HG03095 (cell line): ENCODE results near the gene CES3.
A peak's percentile ranks its signal among the peaks of the same experiment; 100 is the strongest.

Experiments
- ATAC-seq: cut with Tn5 transposase; IDR thresholded peaks from one replicate; pipeline ENCODE4 v1.9.1; 2021; ENCODE audit warnings: moderate library complexity; ENCODE audit not compliant: unreplicated experiment

CES3 gene, protein sequence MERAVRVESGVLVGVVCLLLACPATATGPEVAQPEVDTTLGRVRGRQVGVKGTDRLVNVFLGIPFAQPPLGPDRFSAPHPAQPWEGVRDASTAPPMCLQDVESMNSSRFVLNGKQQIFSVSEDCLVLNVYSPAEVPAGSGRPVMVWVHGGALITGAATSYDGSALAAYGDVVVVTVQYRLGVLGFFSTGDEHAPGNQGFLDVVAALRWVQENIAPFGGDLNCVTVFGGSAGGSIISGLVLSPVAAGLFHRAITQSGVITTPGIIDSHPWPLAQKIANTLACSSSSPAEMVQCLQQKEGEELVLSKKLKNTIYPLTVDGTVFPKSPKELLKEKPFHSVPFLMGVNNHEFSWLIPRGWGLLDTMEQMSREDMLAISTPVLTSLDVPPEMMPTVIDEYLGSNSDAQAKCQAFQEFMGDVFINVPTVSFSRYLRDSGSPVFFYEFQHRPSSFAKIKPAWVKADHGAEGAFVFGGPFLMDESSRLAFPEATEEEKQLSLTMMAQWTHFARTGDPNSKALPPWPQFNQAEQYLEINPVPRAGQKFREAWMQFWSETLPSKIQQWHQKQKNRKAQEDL

DNA sequence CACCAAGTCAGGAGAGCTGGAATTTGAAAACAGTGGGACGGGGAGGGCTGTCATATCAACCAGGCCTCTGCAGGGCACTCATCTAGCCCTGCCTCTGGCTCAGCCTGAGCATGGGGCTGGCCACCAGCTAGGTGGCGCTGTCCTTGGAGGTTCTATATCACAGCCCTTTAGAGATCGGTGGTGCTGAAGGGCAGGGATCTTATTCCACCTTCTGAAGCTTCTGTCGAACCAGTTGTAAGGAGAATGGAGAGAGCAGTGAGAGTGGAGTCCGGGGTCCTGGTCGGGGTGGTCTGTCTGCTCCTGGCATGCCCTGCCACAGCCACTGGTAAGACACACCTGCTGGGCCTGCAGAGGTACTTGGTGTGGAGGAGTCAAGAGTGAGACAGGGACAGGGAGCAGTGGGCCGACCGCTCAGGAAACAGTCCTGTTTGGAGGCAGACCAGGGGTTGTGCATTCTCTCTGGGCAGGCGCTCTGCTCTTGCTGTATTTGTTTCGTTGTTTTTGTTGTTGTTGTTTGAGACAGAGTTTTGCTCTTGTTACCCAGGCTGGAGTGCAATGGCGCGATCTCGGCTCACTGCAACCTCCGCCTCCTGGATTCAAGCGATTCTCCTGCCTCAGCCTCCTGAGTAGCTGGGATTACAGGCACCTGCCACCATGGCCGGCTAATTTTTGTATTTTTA is at the start of gene CES3:
CES3 (plus strand) TSS at position 202 of the 680 bp plus-strand sequence; CDS start at position 244, 42 bp downstream.
- ATAC-seq, result peak; percentile 64

DNA sequence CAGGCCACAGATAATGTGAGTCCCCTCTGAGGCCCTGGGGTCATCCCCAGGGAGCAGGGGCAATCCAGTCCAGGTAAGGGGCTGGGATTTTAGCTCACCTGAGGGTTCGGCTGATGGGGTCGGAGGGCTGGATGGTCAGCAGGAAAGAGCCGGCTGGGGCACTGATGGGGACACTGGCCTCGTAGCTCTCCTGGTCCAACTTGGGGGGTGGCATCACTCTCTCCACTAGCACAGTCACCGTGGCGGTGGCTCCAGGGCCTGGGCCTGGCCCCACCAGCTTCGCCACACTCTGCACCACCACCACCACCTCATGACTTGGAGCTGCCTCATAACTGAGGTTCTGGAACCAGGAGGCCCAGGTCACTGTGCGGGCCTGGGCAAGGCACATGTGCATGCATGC is 49.3 kb upstream of the CES3 start:
- no peak for ATAC-seq

DNA sequence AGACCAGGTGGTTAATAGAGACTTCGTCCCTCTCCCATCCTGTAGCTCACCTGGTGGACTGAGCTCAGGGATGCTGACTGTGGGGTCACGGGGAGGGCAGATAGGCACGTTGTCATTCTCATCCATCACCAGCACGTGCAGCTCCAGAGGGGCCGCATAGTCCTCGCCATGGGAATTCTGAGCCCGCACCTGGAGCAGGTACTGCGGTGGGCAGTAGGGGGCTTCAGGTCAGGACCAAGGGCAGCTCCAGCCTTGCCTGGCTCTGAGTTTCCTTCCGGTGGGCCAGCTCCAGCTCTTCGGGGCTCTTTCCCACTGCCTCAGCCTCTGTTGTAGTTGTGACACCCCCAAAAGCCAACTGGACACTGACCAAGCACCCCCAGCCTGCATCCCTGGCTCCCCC is 48.0 kb upstream of the CES3 start:
- ATAC-seq, result no peak

- ATAC-seq, result no peak
Measured at GRCh38 chr16:66913711-66914110, 47.4 kb upstream of the CES3 start.

DNA sequence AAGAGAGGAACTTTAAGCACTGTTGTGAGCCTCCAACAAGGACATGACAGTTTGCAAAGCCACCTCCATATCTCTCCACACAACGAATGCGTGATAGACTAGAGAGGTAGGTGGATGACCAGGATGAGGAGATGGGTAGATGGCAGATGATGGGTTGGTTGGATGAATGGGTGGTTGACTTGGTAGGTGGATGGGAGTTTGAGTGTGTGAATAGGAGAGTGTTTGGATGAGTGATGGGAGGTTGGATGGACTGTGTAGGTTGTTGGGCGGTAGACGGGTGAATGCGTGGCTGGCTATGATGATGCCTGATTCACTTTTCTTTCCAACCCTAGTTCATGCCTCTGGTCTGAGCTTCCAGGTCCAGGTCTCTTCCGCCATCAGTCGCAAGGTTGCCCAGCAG is 46.5 kb upstream of the CES3 start:
- ATAC-seq, result no peak

- ATAC-seq, result no peak
Measured at GRCh38 chr16:66915041-66915440, 46.0 kb upstream of the CES3 start.

DNA sequence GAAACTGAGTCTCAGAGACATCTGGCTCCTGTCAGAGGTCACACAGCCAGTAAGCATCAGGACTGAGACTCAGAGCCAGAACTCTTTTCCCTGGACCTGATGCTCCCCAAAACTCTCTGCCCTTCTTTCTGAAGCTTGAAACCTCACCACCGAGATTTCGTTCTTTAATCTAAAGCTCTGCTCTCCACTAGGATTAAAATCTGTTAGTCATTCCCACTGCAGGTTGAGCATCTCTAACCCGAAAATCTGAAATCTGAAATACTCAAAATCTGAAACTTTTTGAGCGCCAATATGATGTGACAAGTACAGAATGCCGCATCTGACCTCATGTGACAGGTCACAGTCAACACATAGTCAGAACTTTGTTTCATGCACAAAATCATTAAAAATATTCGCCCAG is 44.5 kb upstream of the CES3 start:
- no peak for ATAC-seq

GRCh38 chr16:66917741-66918140 is 43.3 kb upstream of the CES3 start:
- no peak for ATAC-seq

DNA sequence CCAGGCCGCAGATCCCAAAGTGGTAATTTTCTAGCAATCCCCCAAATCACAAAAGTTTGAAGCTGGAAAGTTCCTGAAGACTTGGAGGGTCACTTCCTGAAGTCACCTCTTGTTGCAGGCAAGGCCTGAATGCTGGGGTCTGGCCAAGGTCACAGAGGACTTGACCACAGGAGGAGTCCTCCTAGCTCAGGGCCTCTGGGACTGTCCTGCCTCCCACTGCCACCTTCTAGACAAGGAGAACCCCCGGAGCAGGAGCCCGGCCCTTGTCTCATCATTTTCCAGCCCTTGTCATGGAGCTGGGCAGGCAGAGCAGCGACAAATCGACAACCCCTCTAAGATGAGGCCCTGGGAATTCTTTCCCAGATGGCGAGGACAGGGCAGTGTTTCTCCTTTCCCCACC is 42.7 kb upstream of the CES3 start:
- ATAC-seq, result no peak

DNA sequence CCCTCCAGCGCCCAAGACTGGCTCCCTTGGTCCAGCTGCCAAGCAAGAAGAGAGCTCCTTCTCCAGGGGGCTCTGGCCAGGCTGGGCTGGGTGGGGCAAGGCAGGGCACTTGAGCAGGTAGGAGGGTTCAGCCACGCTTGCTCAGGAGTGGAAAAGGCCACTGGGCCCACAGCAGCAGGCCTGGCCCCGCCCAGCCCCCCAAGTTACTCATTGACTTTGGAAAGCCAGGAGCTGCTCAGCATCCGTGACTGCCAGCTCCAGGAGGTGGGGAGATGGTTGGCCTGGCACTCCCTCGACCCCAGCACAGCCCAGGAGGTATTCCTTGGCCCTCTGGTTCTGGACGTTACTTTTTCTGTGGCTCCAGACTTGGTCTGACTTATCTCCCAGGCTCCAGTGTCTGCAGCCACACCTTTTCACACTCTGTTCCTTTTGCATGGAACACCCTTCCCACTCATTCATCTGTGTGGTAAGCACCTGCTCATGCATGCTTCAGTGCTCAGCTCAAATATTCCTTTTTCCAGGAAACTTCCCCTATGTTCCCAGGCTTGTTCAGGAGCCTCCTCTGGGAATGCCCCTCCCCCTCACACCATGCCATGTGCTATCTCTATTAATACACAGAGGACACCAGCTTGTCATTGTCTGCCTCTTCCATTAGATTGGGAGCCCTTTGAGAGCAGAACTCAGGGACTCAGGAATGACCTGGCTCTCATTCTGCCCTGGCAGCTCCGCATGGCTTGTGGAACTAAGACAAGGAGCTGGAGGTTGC is 42.1 kb upstream of the CES3 start, which contains the start of gene CDH16:
CDH16 (minus strand) TSS at position 83 of the 766 bp plus-strand sequence. CDS start 820 bp downstream, outside the sequence.
- ATAC-seq, result no peak

DNA sequence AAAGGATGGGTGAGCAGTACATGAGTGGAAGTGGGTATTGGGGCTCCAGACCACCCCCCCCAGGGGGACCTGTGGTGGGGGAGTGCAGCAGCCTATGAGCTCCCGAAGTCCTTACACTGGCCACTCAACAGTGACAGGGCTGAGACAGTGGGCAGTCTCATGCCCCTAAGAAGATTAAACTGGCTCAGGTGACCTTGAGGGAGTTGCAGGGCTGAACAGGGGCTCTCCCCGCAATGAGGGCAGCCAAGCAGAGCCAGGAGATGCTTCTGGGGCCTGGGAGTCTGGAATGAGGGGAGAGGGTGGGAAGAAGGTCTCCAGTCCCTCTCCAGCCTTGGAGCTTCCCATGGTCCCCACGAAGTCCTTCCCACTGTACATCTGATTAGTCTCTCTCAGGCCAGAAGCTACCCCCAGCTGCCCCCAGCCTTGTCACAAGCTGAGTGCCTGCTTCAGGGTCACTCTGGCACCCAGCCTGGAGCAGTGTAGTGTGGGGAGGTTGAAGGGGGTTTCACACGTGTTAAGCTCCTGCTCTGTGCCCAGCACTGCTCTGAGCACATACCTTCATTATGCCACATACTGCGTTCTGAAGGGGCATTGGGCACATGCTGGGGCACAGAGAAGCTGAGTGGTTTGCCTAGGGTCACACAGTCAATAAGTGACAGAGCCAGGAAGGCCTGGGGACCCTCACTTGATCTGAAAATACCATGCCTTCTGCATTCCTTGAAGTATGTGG is 41.3 kb upstream of the CES3 start:
- no peak for ATAC-seq

- no peak for ATAC-seq
Measured at GRCh38 chr16:66920299-66920590, 40.8 kb upstream of the CES3 start.

- ATAC-seq, result no peak
Measured at GRCh38 chr16:66920924-66921680, 40.0 kb upstream of the CES3 start.

- ATAC-seq, result no peak
Measured at GRCh38 chr16:66921729-66922450, 39.2 kb upstream of the CES3 start.

DNA sequence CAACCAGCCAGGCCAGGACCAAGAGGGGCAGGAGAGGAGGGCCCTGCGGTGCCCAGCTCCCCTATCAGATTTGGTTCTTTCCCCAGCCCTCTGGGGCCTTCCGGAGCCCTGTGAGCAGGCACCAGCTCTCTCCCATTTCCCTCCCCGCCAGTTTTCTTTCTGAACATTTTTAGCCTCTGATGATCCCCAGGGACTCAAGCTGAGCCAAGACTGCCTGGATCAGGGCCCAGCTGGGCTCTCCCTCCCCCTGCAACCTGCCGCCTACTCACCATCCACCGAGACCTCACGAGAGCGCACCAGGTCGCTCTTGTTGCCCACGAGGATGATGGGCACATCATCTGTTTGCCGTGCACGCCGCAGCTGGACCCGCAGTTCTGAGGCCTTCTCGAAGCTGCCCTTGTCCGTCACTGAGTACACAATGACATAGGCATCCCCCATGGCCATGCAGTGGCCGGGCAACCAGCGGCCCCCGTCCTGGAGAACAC is 37.8 kb upstream of the CES3 start:
- no peak for ATAC-seq

DNA sequence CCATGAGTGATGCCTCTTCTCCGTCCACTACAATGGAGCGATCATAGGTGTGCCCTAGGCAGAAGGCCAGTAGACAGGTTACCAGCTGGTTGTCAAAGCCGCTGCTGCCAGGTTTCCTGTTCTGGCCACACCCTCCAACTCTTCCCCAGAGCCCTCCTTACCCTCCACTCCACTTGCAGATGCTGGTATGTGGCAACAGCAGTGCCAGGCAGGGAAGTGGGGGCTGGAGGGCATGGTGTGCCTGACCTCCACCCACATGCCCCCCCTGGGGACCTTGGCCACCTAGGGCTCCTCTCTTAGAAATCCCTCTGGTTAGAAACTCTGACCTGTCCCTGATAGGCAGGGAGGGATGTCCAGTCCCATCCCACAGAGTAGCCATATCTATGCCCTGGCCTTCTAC is 37.2 kb upstream of the CES3 start:
- no peak for ATAC-seq

DNA sequence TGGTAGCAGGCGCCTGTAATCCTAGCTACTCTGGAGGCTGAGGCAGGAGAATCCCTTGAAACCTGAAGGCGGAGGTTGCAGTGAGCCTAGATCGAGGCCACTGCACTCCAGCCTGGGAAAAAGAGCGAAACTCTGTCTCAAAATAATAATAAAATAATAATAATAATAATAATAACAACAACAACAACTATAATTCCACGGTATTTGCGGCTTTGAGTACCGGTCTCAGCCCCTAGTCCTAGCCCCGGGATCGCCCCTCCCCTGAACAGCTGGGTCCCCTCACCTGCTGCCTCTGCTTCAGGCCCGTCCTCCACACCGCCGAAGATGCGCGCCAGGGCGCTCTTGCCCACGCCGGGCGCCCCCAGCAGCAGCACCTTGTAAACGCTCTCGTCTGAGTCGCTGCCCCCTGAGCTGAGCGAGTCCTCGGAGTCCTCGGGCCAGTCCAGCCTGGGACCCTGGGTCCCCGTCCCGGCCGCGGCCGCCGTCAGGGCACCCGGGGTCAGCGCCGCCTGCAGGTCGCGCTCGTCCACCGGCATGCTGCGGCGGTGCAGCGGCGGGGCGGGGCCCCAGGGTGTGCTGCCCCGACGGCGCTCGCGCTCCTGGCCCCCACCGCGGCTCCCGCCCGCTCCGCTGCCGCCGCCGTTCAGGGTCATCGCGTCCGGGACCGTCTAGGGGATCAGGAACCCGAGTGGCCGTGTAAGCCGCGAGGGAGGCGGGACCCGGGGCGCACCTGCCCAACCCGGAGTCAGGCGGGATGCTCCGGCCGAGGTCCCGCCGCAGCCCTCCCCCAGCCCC is 36.3 kb upstream of the CES3 start:
- no peak for ATAC-seq

DNA sequence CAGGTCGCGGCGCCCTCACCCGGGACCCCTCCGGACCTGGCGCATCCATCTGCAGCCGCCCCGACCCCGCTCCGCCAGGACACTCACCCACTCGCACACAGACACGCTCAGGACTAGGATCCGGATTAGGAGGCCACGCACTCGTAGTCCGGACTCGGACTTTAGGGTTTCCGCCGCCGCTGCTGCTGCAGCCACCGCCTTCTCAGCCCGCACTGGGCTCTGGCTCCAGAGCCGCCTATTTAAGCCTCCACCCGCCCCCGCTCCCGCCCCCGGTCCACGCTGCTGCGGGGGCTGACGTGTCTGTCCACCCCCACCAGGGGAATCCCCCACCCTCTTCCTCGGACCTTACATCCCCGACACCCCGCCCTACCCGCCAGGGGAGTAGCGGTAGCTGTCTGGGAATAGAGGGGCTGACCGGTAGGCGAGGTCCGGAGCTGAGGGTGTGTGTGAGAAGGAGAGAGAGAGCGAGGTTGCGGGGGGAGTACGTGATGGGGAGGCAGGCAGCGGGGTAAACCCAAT is 35.7 kb upstream of the CES3 start, which contains the start of gene RRAD:
RRAD (minus strand) TSS at position 214 of the 519 bp plus-strand sequence. CDS start 356 bp downstream, outside the sequence.
- no peak for ATAC-seq
